Transverse colon (tissue), 4 donors: ENCODE results near the gene TENM4. TPM values are rescaled to one million over a fixed set of nuclear protein-coding genes. Genes with fewer than 3 reads are reported as not detected.

ENCODE experiments used
- DNase-seq: peaks from one replicate; pipeline ENCODE4 v3.0.0-alpha.2; 2019
- H3K27ac ChIP-seq, 4 donors: fragments of 200-600 bp; sonication (generic); 2 replicates each; pipeline ENCODE4 v1.5.1; 2016 to 2018; ENCODE audit warnings: inconsistent platforms in 4 of 4
- H3K27me3 ChIP-seq: fragments of 200-600 bp; sonication (generic); 2 replicates; pipeline ENCODE4 v1.5.1; 2017; ENCODE audit warnings: inconsistent platforms
- H3K36me3 ChIP-seq, 4 donors: fragments of 200-600 bp; sonication (generic); 2 replicates each; pipeline ENCODE4 v1.5.1; 2017 to 2019; ENCODE audit warnings: inconsistent platforms in 4 of 4
- H3K4me1 ChIP-seq, 4 donors: fragments of 200-600 bp; sonication (generic); 2 replicates each; pipeline ENCODE4 v1.5.1; 2017 to 2020; ENCODE audit warnings: inconsistent platforms in 4 of 4
- H3K4me3 ChIP-seq, 4 donors: fragments of 200-600 bp; sonication (generic); 1 replicate in 1 of 4; 2 replicates in 3 of 4; pipeline versions ENCODE4 v1.5.1 to v1.6.1; 2017 to 2019; ENCODE audit warnings: inconsistent platforms in 4 of 4
- H3K9me3 ChIP-seq, 2 donors: fragments of 200-600 bp; sonication (generic); 2 replicates each; pipeline ENCODE4 v1.5.1; 2017 to 2019; ENCODE audit warnings: inconsistent platforms in 2 of 2
- EP300 ChIP-seq: sonication (generic); formaldehyde crosslinking; IDR thresholded peaks from one replicate; pipeline ENCODE4 v1.6.1; 2017; ENCODE audit warnings: antibody characterized with exemption, low read depth
- POLR2A ChIP-seq: fragments of 450-650 bp; IDR thresholded peaks from one replicate; pipeline ENCODE4 v1.6.1; 2016; ENCODE audit warnings: antibody characterized with exemption, mild to moderate bottlenecking, moderate library complexity
- POLR2AphosphoS5 ChIP-seq, 3 donors: sonication (generic); formaldehyde crosslinking; IDR thresholded peaks; one replicate each; pipeline ENCODE4 v1.6.1; 2016; ENCODE audit warnings: antibody characterized with exemption in 3 of 3
- WGBS, 2 donors: methylation state at CpG; one replicate each; pipeline ENCODE4 v1.1.5; 2018; ENCODE audit warnings: low coverage in 1 of 2; 5-methylcytosine and 5-hydroxymethylcytosine counted together
- in situ Hi-C, 4 donors: fragments of 200-750 bp; cut with MboI; loops; one replicate each; pipeline versions ENCODE4 v1.15.0 to v1.15.1; 2017; ENCODE audit warnings: low sequenced_read_pairs in 3 of 4, low pct_ligation_motif_present in 1 of 4, low pct_unique_long_range_greater_than_20kb in 1 of 4
- intact Hi-C: fragments of 100-400 bp; cut with DNase I; formaldehyde crosslinking; loops from one replicate; pipeline ENCODE4 v1.15.1; 2023; ENCODE audit warnings: low total_unique reads
- total RNA-seq, 4 donors: library from RNA; depleted of rRNA; stranded (reverse); fragments of >200 nt; gene quantifications; one replicate each; pipeline ENCODE4 v1.1.0, GENCODE V29; 2016
- TF ChIP-seq, protein P1 (sequence below), 5 experiments: fragments of 200-600 bp in 3 of 5; fragments of 450-650 bp in 2 of 5; sonication (generic) in 3 of 5; IDR thresholded peaks; 1 replicate in 2 of 5; 2 replicates in 3 of 5; pipeline ENCODE4 v1.5.1; 2016 to 2017; ENCODE audit warnings: antibody characterized with exemption in 5 of 5, inconsistent platforms in 3 of 5, mild to moderate bottlenecking in 2 of 5, moderate library complexity in 1 of 5

TENM4 gene
- total RNA-seq, 4 donors from 2014 or later: 0.14 to 0.79 (median 0.39) TPM

DNA sequence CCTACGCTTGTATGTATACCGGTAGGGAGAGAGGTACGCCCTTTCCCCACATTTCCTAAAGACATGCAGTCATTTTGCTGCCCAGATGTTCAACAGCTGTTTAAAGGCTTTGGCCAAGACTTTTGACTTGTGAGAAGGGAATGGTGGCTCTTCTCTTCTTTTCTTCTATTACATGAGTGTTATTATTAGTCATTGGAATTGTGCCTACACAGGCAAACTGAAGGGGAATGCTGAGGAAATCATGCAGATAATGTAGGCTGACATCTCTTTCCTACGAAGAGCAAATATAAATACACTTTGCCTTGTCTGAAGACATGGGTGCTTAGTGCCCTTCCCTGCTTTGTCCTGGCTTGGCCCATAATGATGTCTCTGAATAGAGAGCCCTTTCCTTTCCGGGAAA lies 671.9 kb downstream of the TENM4 start:
- no peaks in the 10 kb centered on the region for H3K4me1 ChIP-seq
- no peaks in the 10 kb centered on the region for H3K36me3 ChIP-seq
- TF ChIP-seq, protein P1, sequence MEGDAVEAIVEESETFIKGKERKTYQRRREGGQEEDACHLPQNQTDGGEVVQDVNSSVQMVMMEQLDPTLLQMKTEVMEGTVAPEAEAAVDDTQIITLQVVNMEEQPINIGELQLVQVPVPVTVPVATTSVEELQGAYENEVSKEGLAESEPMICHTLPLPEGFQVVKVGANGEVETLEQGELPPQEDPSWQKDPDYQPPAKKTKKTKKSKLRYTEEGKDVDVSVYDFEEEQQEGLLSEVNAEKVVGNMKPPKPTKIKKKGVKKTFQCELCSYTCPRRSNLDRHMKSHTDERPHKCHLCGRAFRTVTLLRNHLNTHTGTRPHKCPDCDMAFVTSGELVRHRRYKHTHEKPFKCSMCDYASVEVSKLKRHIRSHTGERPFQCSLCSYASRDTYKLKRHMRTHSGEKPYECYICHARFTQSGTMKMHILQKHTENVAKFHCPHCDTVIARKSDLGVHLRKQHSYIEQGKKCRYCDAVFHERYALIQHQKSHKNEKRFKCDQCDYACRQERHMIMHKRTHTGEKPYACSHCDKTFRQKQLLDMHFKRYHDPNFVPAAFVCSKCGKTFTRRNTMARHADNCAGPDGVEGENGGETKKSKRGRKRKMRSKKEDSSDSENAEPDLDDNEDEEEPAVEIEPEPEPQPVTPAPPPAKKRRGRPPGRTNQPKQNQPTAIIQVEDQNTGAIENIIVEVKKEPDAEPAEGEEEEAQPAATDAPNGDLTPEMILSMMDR (IDR thresholded peaks at IDR 0.05): no peak
- TF ChIP-seq POLR2AphosphoS5 (IDR thresholded peaks at IDR 0.05): no peak
- no peak for TF ChIP-seq EP300
- TF ChIP-seq POLR2A: no peak
- no peak overlapping the region for H3K4me3 ChIP-seq
- intact Hi-C loops: no loop called here
- in situ Hi-C loops: no loop called here
- H3K27me3 ChIP-seq: no peaks in the 10 kb centered on the region
- 67 to 88% methylated on average over 1 to 5 of the region's 5 CpGs for WGBS, 2 donors
- no peak for DNase-seq
- no peak overlapping the region for H3K27ac ChIP-seq
- H3K9me3 ChIP-seq: no peaks in the 10 kb centered on the region

DNA sequence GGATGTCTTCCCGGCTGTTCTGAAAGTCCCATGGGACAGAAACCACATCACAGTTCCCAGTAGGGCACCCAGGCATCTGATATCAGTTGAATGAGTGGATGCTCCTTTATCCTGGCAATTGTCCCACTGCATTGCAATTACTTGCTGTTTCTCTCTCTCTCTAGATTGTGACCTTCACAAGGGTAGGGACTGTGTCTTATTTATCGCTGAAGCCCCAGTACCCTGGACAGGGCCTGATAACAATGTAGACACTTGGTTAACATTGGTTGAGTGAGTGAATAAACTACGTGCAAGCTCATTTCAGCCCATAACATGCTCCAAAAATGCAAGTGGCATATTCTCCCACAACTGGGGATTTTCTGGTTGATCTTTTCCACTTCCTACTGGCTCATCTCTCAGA lies 672.5 kb downstream of the TENM4 start:
- H3K4me3 ChIP-seq: no peak overlapping the region
- no peaks in the 10 kb centered on the region for H3K36me3 ChIP-seq
- TF ChIP-seq EP300 (no peak), POLR2AphosphoS5 (IDR thresholded peaks at IDR 0.05) (no peak)
- DNase-seq: no peak
- no peaks in the 10 kb centered on the region for H3K4me1 ChIP-seq
- no peaks in the 10 kb centered on the region for H3K27me3 ChIP-seq
- WGBS, 2 donors: 95% methylated on average over 3 of the region's 3 CpGs; no CpG with 5 or more reads in 1 of the 2 donors
- intact Hi-C loops (no loop called here), in situ Hi-C loops (no loop called here)
- H3K27ac ChIP-seq: no peak overlapping the region
- no peaks in the 10 kb centered on the region for H3K9me3 ChIP-seq

- no peaks in the 10 kb centered on the region for H3K36me3 ChIP-seq
- H3K4me1 ChIP-seq: no peaks in the 10 kb centered on the region
- TF ChIP-seq EP300: no peak
- TF ChIP-seq POLR2AphosphoS5 (IDR thresholded peaks at IDR 0.05): no peak
- TF ChIP-seq, protein P1 (IDR thresholded peaks at IDR 0.05): no peak
- TF ChIP-seq POLR2A: no peak
- H3K4me3 ChIP-seq: no peak overlapping the region
- H3K27ac ChIP-seq: no peak overlapping the region
- WGBS, 2 donors: 94 to 95% methylated on average over 8 of the region's 8 CpGs
- in situ Hi-C loops (no loop called here), intact Hi-C loops (no loop called here)
- no peak for DNase-seq
- H3K9me3 ChIP-seq: no peaks in the 10 kb centered on the region
- no peaks in the 10 kb centered on the region for H3K27me3 ChIP-seq
Measured at GRCh38 chr11:78767027-78767932, 673.5 kb downstream of the TENM4 start.

DNA sequence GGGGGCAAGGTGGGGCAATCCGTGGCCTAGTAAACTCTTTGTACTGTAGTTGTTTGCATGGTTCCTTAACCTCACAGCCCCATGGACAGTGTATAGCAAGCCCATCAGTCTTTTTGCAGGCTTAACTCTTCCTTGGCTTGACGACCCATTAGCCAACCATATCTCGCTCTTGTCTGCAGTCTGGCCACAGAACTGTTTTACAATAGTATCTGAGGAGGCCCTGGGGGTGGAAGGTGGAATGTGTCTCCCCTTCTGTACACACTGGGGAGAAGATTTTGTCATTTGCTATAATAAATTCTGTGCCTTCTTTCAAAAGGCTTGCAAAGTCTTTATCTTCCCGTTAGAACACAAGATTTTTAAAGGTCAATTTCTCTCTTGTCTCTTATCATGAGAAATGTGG lies 675.9 kb downstream of the TENM4 start:
- DNase-seq: no peak
- no peak for TF ChIP-seq POLR2AphosphoS5 (IDR thresholded peaks at IDR 0.05)
- TF ChIP-seq POLR2A: no peak
- TF ChIP-seq EP300: no peak
- TF ChIP-seq, protein P1 (IDR thresholded peaks at IDR 0.05): no peak
- Histone ChIP-seq H3K27ac (no peak overlapping the region), H3K4me3 (no peak overlapping the region), H3K9me3 (no peaks in the 10 kb centered on the region), H3K36me3 (no peaks in the 10 kb centered on the region), H3K4me1 (no peaks in the 10 kb centered on the region), H3K27me3 (no peaks in the 10 kb centered on the region)
- intact Hi-C loops: no loop called here
- WGBS, 2 donors: 63 to 76% methylated on average over 2 to 4 of the region's 4 CpGs
- in situ Hi-C loops: no loop called here
